ENCODE results near the gene ARHGEF19. TPM values are rescaled to one million over a fixed set of nuclear protein-coding genes. Genes with fewer than 3 reads are reported as not detected.

Gene ARHGEF19
- total and polyA plus RNA-seq, 9 of the 15 experiments (the other 6 are each of a cell fraction or from before 2014, with no cell fraction given): 0.73 to 21.0 (median 5.2) TPM

- TF ChIP-seq, protein P1, sequence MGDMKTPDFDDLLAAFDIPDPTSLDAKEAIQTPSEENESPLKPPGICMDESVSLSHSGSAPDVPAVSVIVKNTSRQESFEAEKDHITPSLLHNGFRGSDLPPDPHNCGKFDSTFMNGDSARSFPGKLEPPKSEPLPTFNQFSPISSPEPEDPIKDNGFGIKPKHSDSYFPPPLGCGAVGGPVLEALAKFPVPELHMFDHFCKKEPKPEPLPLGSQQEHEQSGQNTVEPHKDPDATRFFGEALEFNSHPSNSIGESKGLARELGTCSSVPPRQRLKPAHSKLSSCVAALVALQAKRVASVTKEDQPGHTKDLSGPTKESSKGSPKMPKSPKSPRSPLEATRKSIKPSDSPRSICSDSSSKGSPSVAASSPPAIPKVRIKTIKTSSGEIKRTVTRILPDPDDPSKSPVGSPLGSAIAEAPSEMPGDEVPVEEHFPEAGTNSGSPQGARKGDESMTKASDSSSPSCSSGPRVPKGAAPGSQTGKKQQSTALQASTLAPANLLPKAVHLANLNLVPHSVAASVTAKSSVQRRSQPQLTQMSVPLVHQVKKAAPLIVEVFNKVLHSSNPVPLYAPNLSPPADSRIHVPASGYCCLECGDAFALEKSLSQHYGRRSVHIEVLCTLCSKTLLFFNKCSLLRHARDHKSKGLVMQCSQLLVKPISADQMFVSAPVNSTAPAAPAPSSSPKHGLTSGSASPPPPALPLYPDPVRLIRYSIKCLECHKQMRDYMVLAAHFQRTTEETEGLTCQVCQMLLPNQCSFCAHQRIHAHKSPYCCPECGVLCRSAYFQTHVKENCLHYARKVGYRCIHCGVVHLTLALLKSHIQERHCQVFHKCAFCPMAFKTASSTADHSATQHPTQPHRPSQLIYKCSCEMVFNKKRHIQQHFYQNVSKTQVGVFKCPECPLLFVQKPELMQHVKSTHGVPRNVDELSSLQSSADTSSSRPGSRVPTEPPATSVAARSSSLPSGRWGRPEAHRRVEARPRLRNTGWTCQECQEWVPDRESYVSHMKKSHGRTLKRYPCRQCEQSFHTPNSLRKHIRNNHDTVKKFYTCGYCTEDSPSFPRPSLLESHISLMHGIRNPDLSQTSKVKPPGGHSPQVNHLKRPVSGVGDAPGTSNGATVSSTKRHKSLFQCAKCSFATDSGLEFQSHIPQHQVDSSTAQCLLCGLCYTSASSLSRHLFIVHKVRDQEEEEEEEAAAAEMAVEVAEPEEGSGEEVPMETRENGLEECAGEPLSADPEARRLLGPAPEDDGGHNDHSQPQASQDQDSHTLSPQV (IDR thresholded peaks at IDR 0.05): peak; percentile 25; the same call in 1 of the 2 replicates
- no peak for TF ChIP-seq TOE1 (IDR thresholded peaks at IDR 0.05; ENCODE audit: borderline replicate concordance)
- no peak for TF ChIP-seq TOE1 (CRISPR knock-in tag; IDR thresholded peaks at IDR 0.05; ENCODE audit: borderline replicate concordance, low read depth)
- no peak for TF ChIP-seq MEF2A (IDR thresholded peaks at IDR 0.05; ENCODE audit: control insufficient read depth, low read depth, low read length)
- TF ChIP-seq GATAD2A (IDR thresholded peaks at IDR 0.05): no peak
- no peak for TF ChIP-seq CBX2 (IDR thresholded peaks at IDR 0.05; ENCODE audit: insufficient read depth, low read length, poor library complexity, severe bottlenecking)
- TF ChIP-seq IRF9 (tag; IDR thresholded peaks at IDR 0.05): no peak
- TF ChIP-seq FOXM1 (IDR thresholded peaks at IDR 0.05; ENCODE audit: low read depth): no peak
- no peak for TF ChIP-seq FOXM1 (CRISPR knock-in tag; IDR thresholded peaks at IDR 0.05; ENCODE audit: low read depth)
- TF ChIP-seq MED1 (CRISPR knock-in tag; IDR thresholded peaks at IDR 0.05; ENCODE audit: borderline replicate concordance): no peak
- TF ChIP-seq CREB1 (IDR thresholded peaks at IDR 0.05): no peak
- TF ChIP-seq CREB1 (CRISPR knock-in tag; IDR thresholded peaks at IDR 0.05): no peak
- TF ChIP-seq E2F3 (CRISPR knock-in tag; IDR thresholded peaks at IDR 0.05): no peak
- peak; percentile 35 for TF ChIP-seq PCBP1 (IDR thresholded peaks at IDR 0.05; ENCODE audit: low read depth, low read length, poor library complexity, severe bottlenecking)
- TF ChIP-seq GABPB1 (CRISPR knock-in tag; IDR thresholded peaks at IDR 0.05): no peak
- no peak for TF ChIP-seq ZNF644 (tag; IDR thresholded peaks at IDR 0.05; ENCODE audit: low read depth)
- no peak for TF ChIP-seq BRF2 (IDR thresholded peaks at IDR 0.05; ENCODE audit: borderline replicate concordance, insufficient read depth, insufficient read length)
- no peak for TF ChIP-seq HEY1 (CRISPR knock-in tag; IDR thresholded peaks at IDR 0.05; ENCODE audit: borderline replicate concordance)
- no peak for TF ChIP-seq SP2 (IDR thresholded peaks at IDR 0.05; ENCODE audit: extremely low read depth, low read depth, low read length, poor library complexity, severe bottlenecking)
- TF ChIP-seq POLR3A (IDR thresholded peaks at IDR 0.05; ENCODE audit: borderline replicate concordance, extremely low read depth, insufficient read depth, insufficient read length): no peak
- TF ChIP-seq ZNF764 (CRISPR knock-in tag; IDR thresholded peaks at IDR 0.05; ENCODE audit: low read depth): no peak
Observed at GRCh38 chr1:16162163-16162822, 50.2 kb downstream of the ARHGEF19 start (continued).

Measured in K562 (cell line).